ENCODE results near the gene LMTK3.

- no peak for TF ChIP-seq CTCF (IDR thresholded peaks at IDR 0.05)
- TF ChIP-seq POLR2AphosphoS5 (IDR thresholded peaks at IDR 0.05), result no peak
- no peak for TF ChIP-seq POLR2A (IDR thresholded peaks at IDR 0.05)
Measured at GRCh38 chr19:48520134-48520533, 8.5 kb upstream of the LMTK3 start.
